HG03571 (cell line): ENCODE data around the gene TMEM247.
"Not testable (repeated sequence)": the region's sequence is repeated elsewhere in the genome, so short reads cannot be mapped to it uniquely, and the experiment has no call there.

Experiments
- ATAC-seq: cut with Tn5 transposase; IDR thresholded peaks from one replicate; pipeline ENCODE4 v1.9.1; 2021; ENCODE audit not compliant: unreplicated experiment

The TMEM247 gene

GRCh38 chr2:46458763-46459500 lies 20.4 kb upstream of the TMEM247 start:
- ATAC-seq, result no peak

DNA sequence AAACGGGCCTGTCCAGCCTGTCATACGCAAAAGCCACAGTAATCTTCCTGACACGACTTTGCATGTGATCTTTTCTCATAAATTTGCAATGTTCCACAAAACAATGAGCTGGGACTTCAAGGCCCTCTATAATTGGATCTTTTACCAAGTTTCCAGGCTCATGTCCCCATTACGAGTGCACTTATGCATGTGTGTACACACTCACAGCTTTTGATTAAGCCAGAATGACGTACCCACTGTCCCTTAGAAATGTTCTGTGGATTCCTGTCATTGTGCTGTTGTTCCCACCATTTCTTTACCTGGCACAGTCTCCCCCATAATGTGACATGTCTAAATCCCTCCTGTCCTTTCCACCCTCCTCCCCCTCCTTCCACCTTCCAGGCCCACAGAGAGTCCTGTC lies 19.7 kb upstream of the TMEM247 start:
- no peak for ATAC-seq

GRCh38 chr2:46460241-46460921 lies 19.0 kb upstream of the TMEM247 start:
- ATAC-seq, result no peak

DNA sequence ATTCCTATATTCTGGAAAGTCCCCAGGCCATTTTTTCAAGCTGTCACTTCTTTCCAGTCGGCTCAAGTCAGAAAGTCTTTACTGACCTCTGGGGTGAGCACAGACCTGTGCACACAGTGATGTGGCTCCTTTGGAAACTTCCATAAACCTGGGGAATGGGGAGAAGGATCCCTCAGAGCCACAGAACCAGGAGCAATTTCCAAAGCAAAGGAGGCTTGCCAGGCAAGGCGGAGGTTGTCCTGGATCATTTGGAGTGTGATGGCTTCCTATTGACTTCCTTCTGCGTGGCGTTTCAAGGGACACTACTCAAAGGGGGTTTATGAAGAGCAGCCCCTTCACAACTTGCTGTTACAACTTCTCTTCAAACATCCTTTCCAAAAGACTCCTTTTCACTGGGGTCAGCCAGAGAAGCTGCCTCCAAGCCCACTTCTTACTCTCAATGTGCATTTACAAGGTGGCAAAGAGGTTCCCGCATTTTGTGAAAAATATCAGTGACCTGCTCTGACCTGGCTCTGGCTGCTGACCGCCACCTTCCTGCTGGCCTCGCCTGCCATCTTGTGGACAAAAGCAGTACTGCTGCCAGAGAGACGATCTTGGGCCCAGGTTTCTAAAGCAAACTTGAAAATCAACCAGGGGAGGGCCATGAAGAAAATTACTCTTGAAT lies 18.2 kb upstream of the TMEM247 start:
- ATAC-seq, result peak; percentile 41

GRCh38 chr2:46461709-46462171 lies 17.6 kb upstream of the TMEM247 start:
- peak; percentile 31 for ATAC-seq

DNA sequence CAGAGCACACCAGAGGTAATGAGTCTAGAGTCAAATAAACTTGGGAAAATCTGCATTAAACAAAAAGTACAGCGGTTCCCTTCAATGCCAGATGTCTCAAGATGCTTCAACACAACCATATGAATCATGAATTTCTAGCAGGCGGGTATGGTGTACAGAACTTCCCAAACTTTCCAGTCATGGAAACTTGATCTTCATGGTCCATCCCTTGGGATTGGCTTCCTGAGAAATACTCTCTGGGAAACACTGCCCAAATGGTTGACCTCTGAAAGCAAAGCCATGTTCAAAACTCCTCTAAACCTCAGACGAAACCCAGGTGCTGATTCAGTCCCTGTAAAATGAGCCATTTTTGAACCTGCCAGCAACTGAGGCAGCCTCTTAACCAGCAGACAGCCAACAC lies 16.4 kb upstream of the TMEM247 start:
- ATAC-seq, result no peak

DNA sequence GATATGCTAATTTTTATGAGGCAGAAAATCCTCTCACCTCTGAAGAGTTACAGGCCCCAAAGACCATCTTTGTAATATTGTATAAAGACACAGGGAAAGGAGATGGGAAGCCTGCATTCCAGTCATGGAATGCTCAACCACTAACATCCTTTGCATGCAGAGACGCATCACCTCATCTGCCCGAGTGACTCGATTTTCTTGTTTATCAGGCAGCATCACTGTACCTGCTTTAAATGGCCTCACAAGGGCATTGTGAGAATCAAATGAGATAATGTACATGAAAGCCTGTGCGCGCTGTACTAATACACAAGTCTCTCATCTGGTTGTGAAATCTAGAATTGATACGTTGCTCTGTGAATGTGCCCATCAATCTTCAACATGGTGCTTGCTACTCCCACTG lies 10.2 kb upstream of the TMEM247 start:
- no peak for ATAC-seq

- ATAC-seq, result no peak
Measured at GRCh38 chr2:46469700-46470099, 9.7 kb upstream of the TMEM247 start.

DNA sequence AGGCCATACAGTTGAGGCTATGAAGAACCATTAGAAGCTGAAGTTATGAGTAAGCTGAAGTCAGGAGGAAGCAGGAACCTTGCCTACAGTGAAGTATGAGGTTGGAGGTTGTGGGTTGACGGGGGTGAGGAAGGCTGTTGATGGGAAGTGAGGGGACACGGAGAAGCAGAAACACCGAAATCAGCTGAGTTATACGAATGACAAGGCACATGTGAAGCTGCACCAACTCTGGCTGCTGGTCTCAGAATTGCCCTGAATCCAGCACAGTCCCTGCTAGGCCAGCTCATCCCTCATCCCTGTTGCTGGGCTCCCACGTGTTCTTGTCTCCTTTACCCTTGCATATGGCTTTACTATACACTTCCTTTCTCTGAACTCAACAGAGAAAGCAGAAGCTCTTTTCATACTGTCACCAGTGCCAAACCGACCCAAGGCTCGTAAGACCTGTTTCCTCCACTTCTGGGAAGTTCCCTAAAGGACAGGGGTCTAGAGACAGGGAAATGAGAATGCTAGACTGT lies 9.2 kb upstream of the TMEM247 start:
- ATAC-seq, result no peak

DNA sequence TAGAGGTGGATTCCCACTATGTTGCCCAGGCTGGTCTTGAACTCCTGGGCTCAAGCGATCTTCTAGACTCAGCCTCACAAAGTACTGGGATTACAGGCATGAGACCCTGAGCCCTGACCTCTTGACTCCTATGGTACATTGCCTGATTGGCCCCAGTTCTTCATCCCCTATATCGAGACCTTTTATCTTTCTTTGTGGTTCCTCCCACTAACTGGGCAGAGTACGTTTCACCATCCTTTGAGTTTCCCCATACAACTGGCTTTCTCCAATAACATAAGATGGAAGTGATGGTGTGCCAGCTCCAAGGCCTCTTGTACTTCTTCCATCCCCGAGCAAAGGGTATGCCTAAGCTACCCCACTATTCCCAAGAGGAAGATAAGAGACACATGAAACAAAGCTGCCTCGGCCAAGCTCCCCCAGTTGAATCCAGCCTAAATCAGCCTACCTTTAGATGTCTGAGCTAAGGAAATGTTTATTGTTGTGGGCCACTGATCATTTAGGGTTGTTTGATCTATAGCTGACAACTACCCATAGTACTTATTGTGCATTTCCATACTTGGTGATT lies 8.3 kb upstream of the TMEM247 start:
- no peak for ATAC-seq

DNA sequence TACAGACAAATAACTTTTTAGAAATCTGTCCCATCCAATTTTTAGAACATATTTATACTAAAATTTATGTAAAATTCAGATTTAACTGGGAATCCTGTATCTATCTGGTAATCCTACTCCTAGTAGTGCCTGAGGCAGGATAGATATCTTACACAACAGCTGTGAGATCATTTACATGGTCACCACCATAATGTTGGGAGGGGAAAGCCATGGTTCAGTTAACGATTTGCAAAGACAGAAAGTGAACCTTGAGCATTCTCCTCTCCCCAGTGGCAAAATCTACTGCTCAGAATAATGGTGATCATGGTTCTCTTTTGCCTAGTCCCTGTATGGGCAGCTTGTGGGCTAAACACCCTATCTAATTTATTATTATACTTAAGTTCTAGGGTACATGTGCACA lies 7.7 kb upstream of the TMEM247 start:
- ATAC-seq, result no peak

GRCh38 chr2:46472165-46472564 lies 7.2 kb upstream of the TMEM247 start:
- ATAC-seq, result not testable (repeated sequence)

DNA sequence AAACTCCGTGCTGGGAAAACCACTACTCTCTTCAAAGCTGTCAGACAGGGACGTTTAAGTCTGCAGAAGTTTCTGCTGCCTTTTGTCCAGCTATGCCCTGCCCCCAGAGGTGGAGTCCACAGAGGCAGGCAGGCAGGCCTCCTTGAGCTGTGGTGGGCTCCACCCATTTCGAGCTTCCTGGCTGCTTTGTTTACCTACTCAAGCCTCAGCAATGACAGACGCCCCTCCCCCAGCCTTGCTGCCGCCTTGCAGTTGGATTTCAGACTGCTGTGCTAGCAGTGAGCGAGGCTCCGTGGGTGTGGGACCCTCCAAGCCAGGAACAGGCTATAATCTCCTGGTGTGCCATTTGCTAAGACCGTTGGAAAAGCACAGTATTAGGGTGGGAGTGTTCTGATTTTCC lies 1.9 kb upstream of the TMEM247 start:
- not testable (repeated sequence) for ATAC-seq

DNA sequence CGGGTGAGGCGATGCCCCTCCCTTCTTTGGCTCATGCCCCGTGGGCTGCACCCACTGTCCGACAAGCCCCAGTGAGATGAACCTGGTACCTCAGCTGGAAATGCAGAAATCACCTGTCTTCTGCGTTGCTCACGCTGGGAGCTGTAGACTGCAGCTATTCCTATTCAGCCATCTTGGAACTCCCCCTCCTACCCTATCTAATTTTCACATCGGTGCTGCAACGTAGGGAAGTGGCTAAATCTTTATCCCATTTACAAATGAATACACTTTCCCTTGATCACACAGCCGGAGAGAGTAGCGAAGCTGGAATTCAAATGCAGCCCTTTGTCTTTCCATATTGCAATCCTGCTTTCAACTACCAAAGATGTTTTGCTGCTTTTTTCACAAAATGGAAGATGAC lies 1.4 kb upstream of the TMEM247 start:
- ATAC-seq, result no peak

DNA sequence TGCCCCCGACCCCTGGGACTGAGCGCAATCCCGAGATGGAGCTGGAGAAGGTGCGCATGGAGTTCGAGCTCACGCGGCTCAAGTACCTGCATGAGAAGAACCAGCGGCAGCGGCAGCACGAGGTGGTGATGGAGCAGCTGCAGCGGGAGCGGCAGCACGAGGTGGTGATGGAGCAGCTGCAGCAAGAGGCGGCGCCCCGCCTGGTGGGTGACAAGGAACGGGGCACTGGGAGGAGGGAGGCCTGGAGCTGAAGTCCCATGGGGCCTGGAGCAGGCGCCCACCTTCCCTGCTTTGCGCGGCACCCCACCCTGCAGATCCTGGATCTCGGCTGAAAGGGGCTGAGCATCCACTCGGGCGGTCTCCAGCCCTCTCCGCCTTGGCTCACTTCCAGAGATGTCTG lies 1.2 kb downstream of the TMEM247 start:
- ATAC-seq, result no peak

- ATAC-seq, result no peak
Measured at GRCh38 chr2:46481198-46482193, 2.1 kb downstream of the TMEM247 start.

DNA sequence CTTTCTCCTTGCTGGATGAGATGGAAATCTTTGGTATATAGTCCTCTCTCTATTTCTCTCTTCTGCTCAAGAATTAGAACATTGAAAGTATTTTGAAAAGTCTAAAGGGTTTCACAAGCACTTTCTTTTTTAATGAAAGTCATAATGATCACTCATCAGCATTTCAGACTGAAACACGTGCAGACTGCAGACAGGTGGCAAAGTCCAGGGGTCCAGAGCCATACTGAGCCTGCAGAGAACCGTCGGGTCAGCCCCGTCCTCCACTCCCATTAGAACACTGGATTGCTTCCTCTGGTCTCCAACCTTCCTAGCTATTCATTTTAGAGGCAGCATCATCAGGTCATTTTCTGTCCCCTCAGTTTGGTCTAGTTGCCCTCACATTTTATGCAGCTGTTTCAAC lies 3.1 kb downstream of the TMEM247 start:
- no peak for ATAC-seq

GRCh38 chr2:46485002-46485401 lies 5.6 kb downstream of the TMEM247 start:
- no peak for ATAC-seq

GRCh38 chr2:46486436-46486835 lies 7.1 kb downstream of the TMEM247 start:
- no peak for ATAC-seq

- no peak for ATAC-seq
Measured at GRCh38 chr2:46487667-46488335, 8.4 kb downstream of the TMEM247 start.
